HEK293 (cell line): ENCODE results near the gene ACVR2B.
A peak's percentile ranks its signal among the peaks of the same experiment; 100 is the strongest.

ENCODE experiments used
- CTCF ChIA-PET: fragments of 350-600 bp; formaldehyde crosslinking; extraction: SDS; loops from one replicate; lab custom pipeline; 2021; ENCODE audit warnings: antibody characterized with exemption; lab: Yijun Ruan, JAX
- POLR2A ChIA-PET: fragments of 300-600 bp; formaldehyde crosslinking; extraction: SDS; loops from one replicate; lab custom pipeline; 2020; ENCODE audit warnings: antibody characterized with exemption, inconsistent platforms; lab: Yijun Ruan, JAX
- H3K27ac ChIP-seq: fragments of 200-500 bp; sonication (Bioruptor generic); 2 replicates; pipeline ENCODE4 v1.5.1; 2014; ENCODE audit warnings: low read depth, low read length, control low read depth, inconsistent platforms; ENCODE audit errors: extremely low read depth
- H3K36me3 ChIP-seq, 2 experiments: fragments of 200-500 bp in 1 of 2; sonication (Bioruptor generic) in 1 of 2; 1 replicate in 1 of 2; 2 replicates in 1 of 2; pipeline ENCODE4 v1.5.1; 2014 to 2017; ENCODE audit warnings: inconsistent platforms in 2 of 2, low read length in 2 of 2; ENCODE audit not compliant: control insufficient read depth in 2 of 2, insufficient read depth in 1 of 2
- H3K4me1 ChIP-seq: fragments of 200-500 bp; sonication (Bioruptor generic); 2 replicates; pipeline ENCODE4 v1.5.1; 2014; ENCODE audit warnings: mild to moderate bottlenecking, low read length, inconsistent platforms; ENCODE audit not compliant: control insufficient read depth, insufficient read depth
- H3K4me3 ChIP-seq: 2 replicates; pipeline ENCODE4 v1.5.1; 2011; ENCODE audit warnings: low read depth, mild to moderate bottlenecking, control low read depth, low read length, moderate library complexity
- H3K9me3 ChIP-seq: fragments of 200-500 bp; sonication (Bioruptor generic); 2 replicates; pipeline ENCODE4 v1.5.1; 2014; ENCODE audit warnings: low read depth, low read length, inconsistent platforms; ENCODE audit not compliant: control insufficient read depth, insufficient read depth
- EGR2 ChIP-seq: fragments of 450-650 bp; formaldehyde crosslinking; IDR thresholded peaks from 2 replicates; pipeline ENCODE4 v1.5.1; 2016; ENCODE audit warnings: low read depth, missing biosample characterization, missing genetic modification characterization
- FEZF1 ChIP-seq: fragments of 450-650 bp; formaldehyde crosslinking; IDR thresholded peaks from 2 replicates; pipeline ENCODE4 v1.5.1; 2016; ENCODE audit warnings: missing biosample characterization, missing genetic modification characterization
- GLIS2 ChIP-seq: fragments of 450-650 bp; formaldehyde crosslinking; IDR thresholded peaks from 2 replicates; pipeline ENCODE4 v1.5.1; 2016; ENCODE audit warnings: missing biosample characterization, missing genetic modification characterization
- KLF1 ChIP-seq: fragments of 450-650 bp; formaldehyde crosslinking; IDR thresholded peaks from 2 replicates; pipeline ENCODE4 v1.5.1; 2016; ENCODE audit warnings: missing biosample characterization, missing genetic modification characterization
- KLF7 ChIP-seq: fragments of 450-650 bp; formaldehyde crosslinking; IDR thresholded peaks from 2 replicates; pipeline ENCODE4 v1.5.1; 2016; ENCODE audit warnings: missing biosample characterization, missing genetic modification characterization, borderline replicate concordance
- KLF9 ChIP-seq: fragments of 450-650 bp; formaldehyde crosslinking; IDR thresholded peaks from 2 replicates; pipeline ENCODE4 v1.5.1; 2016; ENCODE audit warnings: missing biosample characterization, missing genetic modification characterization, low read depth
- PRDM10 ChIP-seq: fragments of 450-650 bp; formaldehyde crosslinking; IDR thresholded peaks from 2 replicates; pipeline ENCODE4 v1.5.1; 2016; ENCODE audit warnings: missing biosample characterization, missing genetic modification characterization
- SP2 ChIP-seq: fragments of 450-650 bp; formaldehyde crosslinking; IDR thresholded peaks from 2 replicates; pipeline ENCODE4 v1.5.1; 2016; ENCODE audit warnings: missing biosample characterization, missing genetic modification characterization
- SP3 ChIP-seq: fragments of 450-650 bp; formaldehyde crosslinking; IDR thresholded peaks from 2 replicates; pipeline ENCODE4 v1.5.1; 2016; ENCODE audit warnings: missing biosample characterization, missing genetic modification characterization
- SP7 ChIP-seq: fragments of 450-650 bp; formaldehyde crosslinking; IDR thresholded peaks from 2 replicates; pipeline ENCODE4 v1.5.1; 2016; ENCODE audit warnings: missing biosample characterization, missing genetic modification characterization
- ZBTB20 ChIP-seq: fragments of 450-650 bp; formaldehyde crosslinking; IDR thresholded peaks from 2 replicates; pipeline ENCODE4 v1.5.1; 2016; ENCODE audit warnings: missing biosample characterization, missing genetic modification characterization
- ZBTB8A ChIP-seq: fragments of 450-650 bp; formaldehyde crosslinking; IDR thresholded peaks from 2 replicates; pipeline ENCODE4 v1.5.1; 2016; ENCODE audit warnings: missing biosample characterization, missing genetic modification characterization
- ZFHX2 ChIP-seq: fragments of 450-650 bp; formaldehyde crosslinking; conservative IDR thresholded peaks from 2 replicates; pipeline ENCODE4 v1.5.1; 2016; ENCODE audit warnings: missing biosample characterization, missing genetic modification characterization
- ZIC2 ChIP-seq: fragments of 450-650 bp; formaldehyde crosslinking; IDR thresholded peaks from 2 replicates; pipeline ENCODE4 v1.5.1; 2016; ENCODE audit warnings: missing biosample characterization, missing genetic modification characterization
- ZNF121 ChIP-seq: fragments of 450-650 bp; formaldehyde crosslinking; IDR thresholded peaks from 2 replicates; pipeline ENCODE4 v1.5.1; 2016; ENCODE audit warnings: missing biosample characterization, missing genetic modification characterization
- ZNF133 ChIP-seq: fragments of 450-650 bp; formaldehyde crosslinking; IDR thresholded peaks from 2 replicates; pipeline ENCODE4 v1.5.1; 2016; ENCODE audit warnings: missing biosample characterization, missing genetic modification characterization
- ZNF140 ChIP-seq: fragments of 450-650 bp; formaldehyde crosslinking; IDR thresholded peaks from 2 replicates; pipeline ENCODE4 v1.5.1; 2016; ENCODE audit warnings: missing biosample characterization, missing genetic modification characterization
- ZNF155 ChIP-seq: fragments of 450-650 bp; formaldehyde crosslinking; IDR thresholded peaks from 2 replicates; pipeline ENCODE4 v1.5.1; 2016; ENCODE audit warnings: missing biosample characterization, missing genetic modification characterization
- ZNF248 ChIP-seq: fragments of 450-650 bp; formaldehyde crosslinking; IDR thresholded peaks from 2 replicates; pipeline ENCODE4 v1.5.1; 2017; ENCODE audit warnings: missing biosample characterization, missing genetic modification characterization
- ZNF311 ChIP-seq: fragments of 450-650 bp; formaldehyde crosslinking; IDR thresholded peaks from 2 replicates; pipeline ENCODE4 v1.5.1; 2017; ENCODE audit warnings: missing biosample characterization, missing genetic modification characterization, borderline replicate concordance
- ZNF335 ChIP-seq: fragments of 450-650 bp; formaldehyde crosslinking; conservative IDR thresholded peaks from 2 replicates; pipeline ENCODE4 v1.5.1; 2016; ENCODE audit warnings: missing biosample characterization, missing genetic modification characterization
- ZNF404 ChIP-seq: fragments of 450-650 bp; formaldehyde crosslinking; IDR thresholded peaks from 2 replicates; pipeline ENCODE4 v1.5.1; 2017; ENCODE audit warnings: missing biosample characterization, missing genetic modification characterization
- ZNF416 ChIP-seq: fragments of 450-650 bp; formaldehyde crosslinking; IDR thresholded peaks from 2 replicates; pipeline ENCODE4 v1.5.1; 2016; ENCODE audit warnings: missing biosample characterization, missing genetic modification characterization
- ZNF433 ChIP-seq: fragments of 450-650 bp; formaldehyde crosslinking; IDR thresholded peaks from 2 replicates; pipeline ENCODE4 v1.5.1; 2016; ENCODE audit warnings: missing biosample characterization, missing genetic modification characterization, low read depth
- ZNF510 ChIP-seq: fragments of 450-650 bp; formaldehyde crosslinking; IDR thresholded peaks from 2 replicates; pipeline ENCODE4 v1.5.1; 2018; ENCODE audit warnings: mild to moderate bottlenecking, missing genetic modification characterization, missing biosample characterization; ENCODE audit not compliant: insufficient replicate concordance
- ZNF701 ChIP-seq: fragments of 450-650 bp; formaldehyde crosslinking; IDR thresholded peaks from 2 replicates; pipeline ENCODE4 v1.5.1; 2016; ENCODE audit warnings: missing biosample characterization, missing genetic modification characterization
- ZXDB ChIP-seq: fragments of 450-650 bp; formaldehyde crosslinking; IDR thresholded peaks from 2 replicates; pipeline ENCODE4 v1.5.1; 2016; ENCODE audit warnings: missing biosample characterization, missing genetic modification characterization
- TF ChIP-seq, protein P1 (sequence below): fragments of 450-650 bp; formaldehyde crosslinking; IDR thresholded peaks from 2 replicates; pipeline ENCODE4 v1.5.1; 2016; ENCODE audit warnings: missing biosample characterization, missing genetic modification characterization
- TF ChIP-seq, protein P2 (sequence below): fragments of 450-650 bp; formaldehyde crosslinking; IDR thresholded peaks from 2 replicates; pipeline ENCODE4 v1.5.1; 2016; ENCODE audit warnings: missing biosample characterization, missing genetic modification characterization
- TF ChIP-seq, protein P3 (sequence below): fragments of 450-650 bp; formaldehyde crosslinking; IDR thresholded peaks from 2 replicates; pipeline ENCODE4 v1.5.1; 2016; ENCODE audit warnings: missing biosample characterization, missing genetic modification characterization

The ACVR2B gene

DNA sequence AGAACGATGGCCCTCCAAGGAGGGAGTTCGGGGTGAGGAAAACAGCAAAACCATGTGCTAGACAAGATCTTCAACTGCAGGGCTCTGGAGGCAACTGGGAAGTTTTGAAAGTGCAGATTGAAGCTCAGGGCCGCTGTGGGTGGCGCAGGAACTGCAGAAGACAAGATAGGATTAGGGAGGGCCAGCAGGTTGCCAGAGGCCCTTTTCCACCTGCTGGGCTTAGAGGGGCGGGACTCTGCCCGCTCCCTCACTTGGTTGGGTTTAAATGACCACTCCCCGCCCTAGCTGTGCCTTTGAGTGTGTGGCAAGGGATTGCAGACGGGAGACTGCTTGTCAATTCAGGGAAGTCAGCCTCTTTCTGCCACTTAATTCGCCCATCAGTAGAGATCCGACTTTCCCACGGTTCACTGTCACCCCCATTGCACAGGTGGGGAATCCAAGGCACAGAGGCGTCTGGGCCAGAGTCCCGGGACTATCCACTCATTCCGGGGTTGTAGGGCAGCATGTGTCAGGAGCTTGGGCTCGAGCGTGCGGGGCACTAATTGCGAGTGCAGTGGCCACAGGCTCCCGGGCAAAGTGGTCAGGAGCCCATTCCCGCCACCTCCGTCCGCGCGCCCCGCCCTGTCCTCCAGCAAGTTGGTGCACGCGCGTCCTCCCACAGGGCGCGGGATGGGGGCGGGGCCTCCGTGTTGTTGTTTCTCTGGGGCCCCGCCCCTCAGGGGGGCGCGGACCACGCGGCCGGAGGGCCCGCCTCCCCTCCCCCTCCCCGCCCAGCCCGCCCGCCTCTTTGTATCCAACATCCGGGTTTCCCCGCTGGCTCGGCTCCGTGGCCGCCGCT, at the start of gene ACVR2B:
Gene ACVR2B, plus strand, starts transcription at position 816 of the 838 bp plus-strand sequence. CDS start 433 bp downstream, outside the sequence.
- POLR2A ChIA-PET: interaction anchor here (0.6 kb wide), 1 partner anchor 316 kb away, joined by 5 read pairs; the partner anchor contains the start of gene ACAA1
- CTCF ChIA-PET: no interaction called here
- TF ChIP-seq ZNF510 (tag by site-specific recombination) (no peak), SP2 (tag by site-specific recombination) (peak; percentile 64), ZBTB8A (peak; percentile 51; the same call in 1 of the 2 replicates), ZNF121 (tag by site-specific recombination) (peak; percentile 48; the same call in 1 of the 2 replicates), KLF1 (0 out of 2 replicates have a peak, but pooled peaks have one; percentile 63), ZNF701 (tag by site-specific recombination) (no peak), PRDM10 (tag by site-specific recombination) (peak; percentile 91), KLF7 (no peak), EGR2 (tag by site-specific recombination) (0 out of 2 replicates have a peak, but pooled peaks have one; percentile 23), ZNF248 (tag by site-specific recombination) (no peak), ZFHX2 (tag by site-specific recombination) (peak; percentile 60), SP7 (tag by site-specific recombination) (peak; percentile 20; the same call in 1 of the 2 replicates), ZNF140 (tag by site-specific recombination) (no peak), KLF9 (peak; percentile 86), ZNF404 (tag by site-specific recombination) (no peak), ZNF335 (tag by site-specific recombination) (peak; percentile 65), ZNF155 (tag by site-specific recombination) (no peak), ZBTB20 (tag by site-specific recombination) (peak; percentile 94), SP3 (tag by site-specific recombination) (peak; percentile 70), FEZF1 (peak; percentile 52), ZNF311 (no peak), ZXDB (tag by site-specific recombination) (0 out of 2 replicates have a peak, but pooled peaks have one; percentile 38), ZNF416 (tag by site-specific recombination) (no peak), ZNF433 (tag by site-specific recombination) (no peak), GLIS2 (tag by site-specific recombination) (no peak), ZIC2 (peak; percentile 73), ZNF133 (tag by site-specific recombination) (peak; percentile 23; the same call in 1 of the 2 replicates)
- TF ChIP-seq, protein P1, sequence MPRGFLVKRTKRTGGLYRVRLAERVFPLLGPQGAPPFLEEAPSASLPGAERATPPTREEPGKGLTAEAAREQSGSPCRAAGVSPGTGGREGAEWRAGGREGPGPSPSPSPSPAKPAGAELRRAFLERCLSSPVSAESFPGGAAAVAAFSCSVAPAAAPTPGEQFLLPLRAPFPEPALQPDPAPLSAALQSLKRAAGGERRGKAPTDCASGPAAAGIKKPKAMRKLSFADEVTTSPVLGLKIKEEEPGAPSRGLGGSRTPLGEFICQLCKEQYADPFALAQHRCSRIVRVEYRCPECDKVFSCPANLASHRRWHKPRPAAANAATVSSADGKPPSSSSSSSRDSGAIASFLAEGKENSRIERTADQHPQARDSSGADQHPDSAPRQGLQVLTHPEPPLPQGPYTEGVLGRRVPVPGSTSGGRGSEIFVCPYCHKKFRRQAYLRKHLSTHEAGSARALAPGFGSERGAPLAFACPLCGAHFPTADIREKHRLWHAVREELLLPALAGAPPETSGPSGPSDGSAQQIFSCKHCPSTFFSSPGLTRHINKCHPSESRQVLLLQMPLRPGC (tag by site-specific recombination): no peak
- TF ChIP-seq, protein P2, sequence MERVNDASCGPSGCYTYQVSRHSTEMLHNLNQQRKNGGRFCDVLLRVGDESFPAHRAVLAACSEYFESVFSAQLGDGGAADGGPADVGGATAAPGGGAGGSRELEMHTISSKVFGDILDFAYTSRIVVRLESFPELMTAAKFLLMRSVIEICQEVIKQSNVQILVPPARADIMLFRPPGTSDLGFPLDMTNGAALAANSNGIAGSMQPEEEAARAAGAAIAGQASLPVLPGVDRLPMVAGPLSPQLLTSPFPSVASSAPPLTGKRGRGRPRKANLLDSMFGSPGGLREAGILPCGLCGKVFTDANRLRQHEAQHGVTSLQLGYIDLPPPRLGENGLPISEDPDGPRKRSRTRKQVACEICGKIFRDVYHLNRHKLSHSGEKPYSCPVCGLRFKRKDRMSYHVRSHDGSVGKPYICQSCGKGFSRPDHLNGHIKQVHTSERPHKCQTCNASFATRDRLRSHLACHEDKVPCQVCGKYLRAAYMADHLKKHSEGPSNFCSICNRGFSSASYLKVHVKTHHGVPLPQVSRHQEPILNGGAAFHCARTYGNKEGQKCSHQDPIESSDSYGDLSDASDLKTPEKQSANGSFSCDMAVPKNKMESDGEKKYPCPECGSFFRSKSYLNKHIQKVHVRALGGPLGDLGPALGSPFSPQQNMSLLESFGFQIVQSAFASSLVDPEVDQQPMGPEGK (tag by site-specific recombination): peak; percentile 51; the same call in 1 of the 2 replicates
- TF ChIP-seq, protein P3, sequence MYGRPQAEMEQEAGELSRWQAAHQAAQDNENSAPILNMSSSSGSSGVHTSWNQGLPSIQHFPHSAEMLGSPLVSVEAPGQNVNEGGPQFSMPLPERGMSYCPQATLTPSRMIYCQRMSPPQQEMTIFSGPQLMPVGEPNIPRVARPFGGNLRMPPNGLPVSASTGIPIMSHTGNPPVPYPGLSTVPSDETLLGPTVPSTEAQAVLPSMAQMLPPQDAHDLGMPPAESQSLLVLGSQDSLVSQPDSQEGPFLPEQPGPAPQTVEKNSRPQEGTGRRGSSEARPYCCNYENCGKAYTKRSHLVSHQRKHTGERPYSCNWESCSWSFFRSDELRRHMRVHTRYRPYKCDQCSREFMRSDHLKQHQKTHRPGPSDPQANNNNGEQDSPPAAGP: 0 out of 2 replicates have a peak, but pooled peaks have one; percentile 16

More for the DNA sequence above, at the start of gene ACVR2B:
- Histone ChIP-seq H3K4me1 (peaks cover 5% of the 10 kb centered on the region), H3K27ac (peak within 1 kb of the TSS; percentile 95), H3K4me3 (peak within 1 kb of the TSS; percentile 77), H3K9me3 (no peaks in the 10 kb centered on the region), H3K36me3 (no peaks in the 10 kb centered on the region)
